Endothelial cell of coronary artery (primary cell): Measurements from ENCODE around the gene CAPZA3. TPM values are rescaled to one million over a fixed set of nuclear protein-coding genes. Genes with fewer than 3 reads are reported as not detected.

ENCODE experiments used
- total RNA-seq: library from RNA; depleted of rRNA; stranded (reverse); fragments of >200 nt; gene quantifications from 2 replicates; pipeline ENCODE4 v1.2.3, GENCODE V29; 2014

The CAPZA3 gene
- not detected in 2 replicates for total RNA-seq

GRCh38 chr12:18737819-18738218 is at the start of gene CAPZA3, which contains the start of gene PLCZ1:
Gene CAPZA3, plus strand, starts transcription at chr12:18738119. Its CDS starts 150 bp downstream, at chr12:18738269.
Gene PLCZ1, minus strand, starts transcription at chr12:18738012. Its CDS starts 641 bp downstream, at chr12:18737371.

Other genes with a start within 250 kb of the CAPZA3 start
- gene PLCZ1, start 107 bp upstream of the CAPZA3 start, total RNA-seq = 0.18 TPM in 1 of 2 replicates, not detected in the other